Fibroblast of the aortic adventitia (primary cell): Measurements from ENCODE around the gene OTOP1. TPM values are rescaled to one million over a fixed set of nuclear protein-coding genes. Genes with fewer than 3 reads are reported as not detected.
"Not testable (repeated sequence)": the region's sequence is repeated elsewhere in the genome, so short reads cannot be mapped to it uniquely, and the experiment has no call there.

Experiments
- DNase-seq: peaks from one replicate; pipeline ENCODE4 v3.0.0-alpha.2; 2010; ENCODE audit warnings: low read depth
- H3K4me3 ChIP-seq: 2 replicates; pipeline ENCODE4 v1.5.1; 2011; ENCODE audit warnings: low read depth, mild to moderate bottlenecking, control low read depth, low read length, moderate library complexity
- total RNA-seq: library from RNA; depleted of rRNA; stranded (reverse); fragments of >200 nt; gene quantifications from 2 replicates; pipeline ENCODE4 v1.2.3, GENCODE V29; 2012; ENCODE audit warnings: low replicate concordance
- TF ChIP-seq, protein P1 (sequence below): IDR thresholded peaks from 2 replicates; pipeline ENCODE4 v1.5.1; 2011; ENCODE audit warnings: mild to moderate bottlenecking, low read length, control low read depth, inconsistent platforms; ENCODE audit not compliant: insufficient read depth

Gene OTOP1
- total RNA-seq, 1 donor, result not detected

DNA sequence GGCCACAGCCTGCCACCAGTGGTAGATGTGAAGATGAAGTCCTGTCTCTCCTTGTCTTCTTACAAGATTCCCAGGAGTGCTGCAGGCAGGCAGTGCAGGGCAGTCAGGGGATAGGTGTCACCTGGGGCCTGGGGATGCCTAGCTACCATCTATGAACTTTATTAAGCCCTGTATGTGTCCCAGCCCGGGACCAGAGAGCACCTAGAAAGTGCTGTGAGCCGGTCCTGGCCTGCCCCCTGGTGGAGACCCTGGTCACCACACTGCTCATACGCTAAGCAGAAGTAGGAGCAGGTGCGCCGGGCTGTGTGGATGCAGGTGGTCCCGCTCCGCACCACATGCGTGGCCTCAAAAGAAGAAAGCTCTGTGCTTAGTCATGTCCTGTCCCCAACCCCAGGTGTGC lies 81.1 kb downstream of the OTOP1 start:
- peak; percentile 6 for DNase-seq
- TF ChIP-seq, protein P1, sequence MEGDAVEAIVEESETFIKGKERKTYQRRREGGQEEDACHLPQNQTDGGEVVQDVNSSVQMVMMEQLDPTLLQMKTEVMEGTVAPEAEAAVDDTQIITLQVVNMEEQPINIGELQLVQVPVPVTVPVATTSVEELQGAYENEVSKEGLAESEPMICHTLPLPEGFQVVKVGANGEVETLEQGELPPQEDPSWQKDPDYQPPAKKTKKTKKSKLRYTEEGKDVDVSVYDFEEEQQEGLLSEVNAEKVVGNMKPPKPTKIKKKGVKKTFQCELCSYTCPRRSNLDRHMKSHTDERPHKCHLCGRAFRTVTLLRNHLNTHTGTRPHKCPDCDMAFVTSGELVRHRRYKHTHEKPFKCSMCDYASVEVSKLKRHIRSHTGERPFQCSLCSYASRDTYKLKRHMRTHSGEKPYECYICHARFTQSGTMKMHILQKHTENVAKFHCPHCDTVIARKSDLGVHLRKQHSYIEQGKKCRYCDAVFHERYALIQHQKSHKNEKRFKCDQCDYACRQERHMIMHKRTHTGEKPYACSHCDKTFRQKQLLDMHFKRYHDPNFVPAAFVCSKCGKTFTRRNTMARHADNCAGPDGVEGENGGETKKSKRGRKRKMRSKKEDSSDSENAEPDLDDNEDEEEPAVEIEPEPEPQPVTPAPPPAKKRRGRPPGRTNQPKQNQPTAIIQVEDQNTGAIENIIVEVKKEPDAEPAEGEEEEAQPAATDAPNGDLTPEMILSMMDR, result peak; percentile 39
- not testable (repeated sequence) for H3K4me3 ChIP-seq

DNA sequence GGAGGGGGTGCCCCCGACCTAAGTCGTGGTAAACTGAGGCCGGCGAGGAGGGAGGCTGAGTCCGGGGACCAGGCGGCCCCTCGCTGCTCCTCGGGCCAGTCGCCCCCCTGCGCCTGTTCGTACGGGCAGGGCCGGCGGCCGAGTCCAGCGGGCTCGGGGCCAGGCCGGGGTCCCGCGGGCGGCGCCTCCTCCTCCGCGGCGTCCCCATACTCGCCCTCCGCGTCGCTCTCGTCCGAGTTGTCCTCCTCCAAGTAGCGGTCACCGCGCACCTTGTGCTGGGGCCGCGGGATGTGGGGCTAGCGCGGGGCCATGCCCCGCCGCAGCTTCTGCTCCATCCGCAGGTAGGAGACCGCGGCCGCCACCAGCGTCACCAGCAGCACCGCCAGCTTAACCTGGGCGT lies 83.4 kb downstream of the OTOP1 start:
- DNase-seq, H3K4me3 ChIP-seq: not testable (repeated sequence)

DNA sequence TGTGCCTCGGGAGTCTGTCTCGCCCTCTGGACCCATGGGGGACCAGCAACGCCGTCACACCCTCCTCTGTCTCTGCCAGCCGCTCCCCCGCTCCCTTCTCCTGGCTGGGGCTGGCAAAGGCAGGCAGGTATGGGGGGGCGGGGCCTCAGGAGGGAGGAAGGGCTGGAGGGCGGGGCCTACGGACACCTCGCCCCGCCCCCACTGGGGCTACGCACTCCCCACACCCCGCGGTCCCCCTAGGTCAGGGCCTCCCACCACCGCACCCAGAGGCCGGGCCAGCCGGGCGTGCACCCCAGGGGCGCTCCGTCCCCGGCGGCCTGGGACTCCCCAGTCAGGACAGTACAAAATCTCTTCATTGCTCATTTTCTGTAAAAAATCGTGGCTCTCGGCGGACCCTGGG lies 84.0 kb downstream of the OTOP1 start:
- not testable (repeated sequence) for H3K4me3 ChIP-seq, DNase-seq

DNA sequence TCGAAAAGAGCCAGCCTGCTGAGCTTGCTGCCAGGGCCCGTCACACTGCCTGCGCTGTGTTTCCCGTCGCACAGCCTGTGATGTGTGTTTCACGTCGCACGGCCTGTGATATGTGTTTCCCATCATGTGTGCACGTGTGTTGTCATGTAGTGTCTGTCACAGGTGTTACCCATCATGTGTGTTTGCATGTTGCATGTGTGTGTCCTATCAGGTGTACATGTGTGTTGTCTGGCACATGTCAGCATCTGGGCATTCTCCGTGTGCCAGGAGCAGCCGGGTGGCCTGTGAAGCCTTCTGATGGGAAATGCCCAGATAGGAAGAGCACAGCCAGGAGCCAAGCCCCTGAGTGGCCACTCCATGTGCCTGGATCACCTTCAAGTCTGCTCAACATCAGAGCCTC lies 85.5 kb downstream of the OTOP1 start:
- DNase-seq, H3K4me3 ChIP-seq: not testable (repeated sequence)

Other genes starting within 250 kb of the OTOP1 start
- 20.4 and 28.7 TPM in 2 replicates for gene TMEM128, start 21.3 kb upstream of the OTOP1 start, total RNA-seq
- 14.0 and 16.4 TPM in 2 replicates for gene LYAR, start 63.2 kb upstream of the OTOP1 start, total RNA-seq
- gene ZBTB49, start 63.3 kb upstream of the OTOP1 start, total RNA-seq, result 6.8 and 14.5 TPM in 2 replicates
- 0.09 and 2.7 TPM in 2 replicates for gene NSG1, start 160.2 kb upstream of the OTOP1 start, total RNA-seq